Measurements from ENCODE around the gene EMP2. TPM values are rescaled to one million over a fixed set of nuclear protein-coding genes. Genes with fewer than 3 reads are reported as not detected.

The EMP2 gene
- total RNA-seq, 1 donor from 2014 or later, result not detected

DNA sequence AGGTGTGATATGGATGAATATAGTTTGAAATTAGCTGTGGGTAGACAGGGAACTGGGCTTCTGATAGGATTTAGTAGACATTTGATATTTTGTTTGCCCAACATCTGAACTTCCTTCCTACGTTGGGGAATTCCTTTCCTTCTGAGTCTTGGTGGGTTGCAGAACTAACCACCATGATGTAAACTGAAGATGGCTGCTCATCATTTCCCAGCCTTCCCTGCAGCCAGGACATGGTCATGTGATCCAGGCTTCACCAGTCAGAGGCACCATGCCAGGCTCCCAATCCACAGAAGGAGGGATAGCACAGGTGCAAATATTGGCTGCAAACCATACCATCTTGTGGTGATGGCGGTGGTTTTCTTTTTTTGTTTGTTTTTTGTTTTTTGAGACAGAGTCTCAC lies 57.4 kb downstream of the EMP2 start:
- DNase-seq (no peak), ATAC-seq (ENCODE audit: low read depth) (no peak)
- Mint-ChIP-seq H3K4me3 (no peak overlapping the region), H3K36me3 (ENCODE audit: low read depth) (no peaks in the 10 kb centered on the region), H3K4me1 (peaks cover 4% of the 10 kb centered on the region), H3K27ac (no peak overlapping the region), H3K9me3 (no peaks in the 10 kb centered on the region), H3K27me3 (no peaks in the 10 kb centered on the region)
- POLR2A ChIA-PET, result interaction anchor here (0.7 kb wide), 1 partner anchor 388 kb away, joined by 3 read pairs; no protein-coding TSS in a partner anchor
- CTCF ChIA-PET, result interaction anchor here (0.6 to 4.7 kb wide), 7 partner anchors 8 to 396 kb away, joined by 3 to 40 read pairs (median 4); no protein-coding TSS in a partner anchor
- no peak for TF ChIP-seq CTCF (IDR thresholded peaks at IDR 0.05)
- intact Hi-C loops (cut with micrococcal nuclease), result loop anchor here (10.0 kb wide), 1 partner anchor 72 kb away; no protein-coding TSS in a partner anchor

- H3K27ac Mint-ChIP-seq, result no peak overlapping the region
- ATAC-seq (ENCODE audit: low read depth) (peak; percentile 88), DNase-seq (no peak)
- H3K9me3 Mint-ChIP-seq, result no peaks in the 10 kb centered on the region
- CTCF ChIA-PET, result interaction anchor here (0.6 to 4.7 kb wide), 10 partner anchors 11 to 418 kb away, joined by 3 to 40 read pairs (median 4); partner anchors contain the start of gene CIITA
- POLR2A ChIA-PET, result interaction anchor here (0.6 to 0.7 kb wide), 2 partner anchors 216 to 355 kb away, joined by 3 to 5 read pairs; partner anchors contain the start of gene CIITA
- H3K4me3 Mint-ChIP-seq, result no peak overlapping the region
- H3K36me3 Mint-ChIP-seq (ENCODE audit: low read depth), result no peaks in the 10 kb centered on the region
- H3K4me1 Mint-ChIP-seq, result peaks cover 4% of the 10 kb centered on the region
- intact Hi-C loops (cut with micrococcal nuclease), result loop anchor here (1.0 to 10.0 kb wide), 3 partner anchors 73 to 397 kb away; no protein-coding TSS in a partner anchor
- no peak for TF ChIP-seq CTCF (IDR thresholded peaks at IDR 0.05)
- no peaks in the 10 kb centered on the region for H3K27me3 Mint-ChIP-seq
Observed at GRCh38 chr16:10521681-10522274, 58.6 kb downstream of the EMP2 start.

DNA sequence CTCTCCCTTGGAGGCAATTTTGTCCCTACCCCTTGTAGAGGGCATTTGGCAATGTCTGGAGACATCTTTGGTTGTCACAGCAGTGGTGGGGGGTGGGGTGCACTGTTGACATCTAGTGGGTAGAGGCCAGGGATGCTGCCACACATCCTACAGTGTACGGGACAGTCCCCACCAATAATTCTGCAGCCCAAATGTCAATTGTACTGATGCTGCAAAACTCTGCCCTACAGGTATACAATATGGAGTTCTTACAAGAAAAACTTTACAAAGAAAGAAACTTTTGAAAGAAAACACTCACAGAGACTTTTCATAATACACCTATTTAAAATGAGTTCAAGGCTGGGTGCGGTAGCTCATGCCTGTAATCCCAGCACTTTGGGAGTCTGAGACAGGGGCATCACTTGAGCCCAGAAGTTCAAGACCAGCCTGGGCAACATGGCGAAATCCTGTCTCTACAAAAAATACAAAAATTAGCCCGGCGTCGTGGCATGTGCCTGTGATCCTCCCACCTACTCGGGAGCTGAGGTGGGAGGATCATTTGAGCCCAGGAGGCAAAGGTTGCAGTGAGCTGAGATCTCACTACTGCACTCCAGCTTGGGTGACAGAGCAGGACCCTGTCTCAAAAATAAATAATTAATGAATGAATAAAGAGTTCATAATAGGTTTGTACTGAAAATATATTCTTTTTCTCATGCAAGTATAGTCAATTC lies 59.4 kb downstream of the EMP2 start:
- Mint-ChIP-seq H3K27ac (no peak overlapping the region), H3K36me3 (ENCODE audit: low read depth) (no peaks in the 10 kb centered on the region), H3K27me3 (no peaks in the 10 kb centered on the region), H3K9me3 (no peaks in the 10 kb centered on the region), H3K4me1 (peaks cover 4% of the 10 kb centered on the region), H3K4me3 (no peak overlapping the region)
- TF ChIP-seq CTCF (IDR thresholded peaks at IDR 0.05), result no peak
- ATAC-seq (ENCODE audit: low read depth) (no peak), DNase-seq (no peak)
- CTCF ChIA-PET, result interaction anchor here (0.6 to 4.7 kb wide), 9 partner anchors 11 to 419 kb away, joined by 3 to 40 read pairs (median 4); partner anchors contain the start of gene CIITA
- intact Hi-C loops (cut with micrococcal nuclease), result loop anchor here (1.0 to 10.0 kb wide), 3 partner anchors 74 to 397 kb away; no protein-coding TSS in a partner anchor
- POLR2A ChIA-PET, result interaction anchor here (0.6 kb wide), 1 partner anchor 216 kb away, joined by 5 read pairs; no protein-coding TSS in a partner anchor

- Mint-ChIP-seq H3K4me1 (peaks cover 4% of the 10 kb centered on the region), H3K27ac (peak overlapping the region; percentile 56), H3K36me3 (ENCODE audit: low read depth) (no peaks in the 10 kb centered on the region), H3K4me3 (no peak overlapping the region), H3K27me3 (no peaks in the 10 kb centered on the region), H3K9me3 (no peaks in the 10 kb centered on the region)
- ChIA-PET POLR2A (no interaction called here), CTCF (interaction anchor here (0.7 to 4.7 kb wide), 6 partner anchors 11 to 417 kb away, joined by 3 to 40 read pairs (median 4); no protein-coding TSS in a partner anchor)
- no peak for ATAC-seq (ENCODE audit: low read depth)
- DNase-seq, result no peak
- intact Hi-C loops (cut with micrococcal nuclease), result loop anchor here (10.0 kb wide), 1 partner anchor 75 kb away; no protein-coding TSS in a partner anchor
- TF ChIP-seq CTCF (IDR thresholded peaks at IDR 0.05), result no peak
Observed at GRCh38 chr16:10519929-10520868, 60.2 kb downstream of the EMP2 start.
